Body of pancreas (tissue), 4 donors: ENCODE data around the gene MMP20.

ENCODE experiments used
- CTCF ChIP-seq, 7 experiments: fragments of 450-650 bp in 4 of 7; fragments of 200-600 bp in 3 of 7; sonication (generic) in 3 of 7; IDR thresholded peaks; one replicate each; pipeline ENCODE4 v1.5.1; 2016 to 2019; ENCODE audit warnings: antibody characterized with exemption in 7 of 7
- POLR2A ChIP-seq, 3 donors: fragments of 450-650 bp; IDR thresholded peaks; one replicate each; pipeline ENCODE4 v1.6.1; 2016; ENCODE audit warnings: antibody characterized with exemption in 3 of 3, mild to moderate bottlenecking in 2 of 3

- TF ChIP-seq CTCF (IDR thresholded peaks at IDR 0.05) (no peak), POLR2A (IDR thresholded peaks at IDR 0.05) (no peak)
Observed at GRCh38 chr11:102654761-102655160, 29.6 kb upstream of the MMP20 start.
